ENCODE data around the gene TBC1D22A.

The TBC1D22A gene

DNA sequence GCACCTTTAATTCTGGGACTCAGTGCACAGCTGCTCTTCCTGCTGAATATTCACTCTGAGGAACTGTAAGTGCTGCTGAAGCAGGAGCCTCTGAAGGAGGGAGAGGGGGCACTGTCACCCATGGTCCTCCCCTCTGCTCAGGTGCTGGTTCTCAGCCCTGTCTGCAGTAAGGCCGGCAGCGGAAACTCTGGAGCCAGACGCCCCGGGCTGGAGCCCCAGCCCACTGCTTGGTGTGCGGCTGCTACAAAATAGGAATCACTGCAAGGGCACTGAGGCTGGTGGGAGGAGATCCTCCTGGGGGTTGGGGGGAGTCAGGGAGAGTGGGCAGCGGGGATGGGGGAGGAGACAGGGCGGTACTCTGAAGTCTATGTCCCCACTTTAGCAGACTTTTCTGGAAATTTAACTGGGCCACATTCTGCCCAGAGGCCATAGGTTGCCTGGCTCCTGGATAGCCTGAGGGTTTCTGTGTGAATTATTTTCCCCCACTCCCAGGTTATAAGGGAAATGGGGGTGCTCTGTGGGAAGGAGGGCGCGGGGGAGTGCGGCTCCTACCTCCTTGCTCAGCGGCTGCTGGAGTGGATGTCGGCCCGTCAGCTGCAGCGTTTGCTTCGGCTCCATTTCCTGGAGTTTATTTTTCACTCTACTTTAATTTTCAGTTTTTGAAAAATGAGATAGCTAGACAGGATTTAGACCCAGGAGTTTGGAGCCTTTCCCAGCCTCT lies 33.6 kb downstream of the TBC1D22A start:
- no peak for DNase-seq (ENCODE audit: low read depth)

DNA sequence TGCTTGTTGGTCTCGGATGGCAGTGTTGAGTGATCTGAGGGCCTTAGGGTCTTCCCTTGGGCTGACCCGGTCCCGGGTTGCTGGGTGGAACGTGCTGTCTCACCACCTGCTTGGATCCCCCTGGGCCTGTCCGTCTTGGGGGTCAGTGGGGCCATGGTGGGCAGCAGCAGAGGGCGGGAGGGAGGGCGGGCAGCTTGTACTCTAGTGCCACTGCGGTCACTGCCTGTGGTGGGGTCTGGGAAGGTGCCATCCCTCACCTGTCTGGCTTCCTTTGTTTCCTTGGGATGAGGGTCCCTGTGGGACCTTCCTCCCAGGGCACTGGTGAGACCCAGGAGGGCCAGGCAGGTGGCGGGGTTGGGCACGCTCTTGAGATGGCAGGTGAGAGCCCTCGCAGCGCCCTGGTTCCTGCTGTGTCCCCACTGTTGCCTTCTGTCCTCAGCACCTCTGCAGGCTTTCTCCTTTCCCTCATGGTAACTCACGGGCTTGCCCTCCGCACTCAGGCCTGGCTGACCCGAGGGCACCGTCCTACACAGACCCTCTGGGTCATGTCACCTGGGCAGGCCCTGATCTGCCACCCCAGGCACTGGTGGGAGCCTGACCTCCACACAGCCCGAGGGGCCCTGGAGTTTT lies 34.2 kb downstream of the TBC1D22A start:
- DNase-seq (ENCODE audit: low read depth): no peak

GRCh38 chr22:46797355-46797754 lies 34.9 kb downstream of the TBC1D22A start:
- peak; percentile 15 for DNase-seq (ENCODE audit: low read depth)

DNA sequence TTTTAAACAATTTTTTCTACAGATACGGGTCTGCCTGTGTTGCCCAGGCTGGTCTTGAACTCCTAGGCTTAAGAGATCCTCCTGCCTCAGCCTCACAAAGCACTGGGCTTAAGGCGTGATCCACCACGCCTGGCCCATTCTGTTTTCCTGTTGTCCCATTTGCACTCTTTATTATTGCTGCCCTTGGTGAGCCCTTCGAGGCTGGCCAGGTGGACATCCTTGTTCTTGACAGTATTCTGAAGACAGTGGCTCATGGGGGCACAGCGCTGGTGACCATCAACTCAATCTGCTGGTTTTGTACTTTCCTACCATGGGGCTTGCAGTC lies 35.6 kb downstream of the TBC1D22A start:
- DNase-seq (ENCODE audit: low read depth): no peak

- peak; percentile 60 for DNase-seq (ENCODE audit: low read depth)
These were observed 36.2 kb downstream of the TBC1D22A start for GRCh38 chr22:46798366-46799350.

DNA sequence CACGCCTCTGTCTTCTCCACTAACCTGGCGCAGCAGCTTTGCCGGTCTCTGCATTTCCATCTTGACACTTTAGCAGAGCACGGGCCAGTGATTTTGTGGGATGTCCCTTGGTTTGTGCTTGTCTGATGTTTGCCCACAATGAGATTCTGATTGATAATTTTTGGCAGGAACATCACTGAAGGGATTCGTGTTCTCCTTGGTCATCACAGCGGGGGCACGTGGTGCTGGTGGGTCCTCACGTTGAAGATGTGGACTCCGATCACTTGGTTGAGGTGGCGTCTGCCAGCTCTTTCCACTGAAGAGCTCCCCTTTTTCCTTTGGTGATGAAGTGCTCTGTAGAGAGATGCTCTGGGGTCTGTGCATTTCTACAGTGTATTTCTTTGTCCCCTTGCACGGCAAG lies 37.2 kb downstream of the TBC1D22A start:
- no peak for DNase-seq (ENCODE audit: low read depth)

DNA sequence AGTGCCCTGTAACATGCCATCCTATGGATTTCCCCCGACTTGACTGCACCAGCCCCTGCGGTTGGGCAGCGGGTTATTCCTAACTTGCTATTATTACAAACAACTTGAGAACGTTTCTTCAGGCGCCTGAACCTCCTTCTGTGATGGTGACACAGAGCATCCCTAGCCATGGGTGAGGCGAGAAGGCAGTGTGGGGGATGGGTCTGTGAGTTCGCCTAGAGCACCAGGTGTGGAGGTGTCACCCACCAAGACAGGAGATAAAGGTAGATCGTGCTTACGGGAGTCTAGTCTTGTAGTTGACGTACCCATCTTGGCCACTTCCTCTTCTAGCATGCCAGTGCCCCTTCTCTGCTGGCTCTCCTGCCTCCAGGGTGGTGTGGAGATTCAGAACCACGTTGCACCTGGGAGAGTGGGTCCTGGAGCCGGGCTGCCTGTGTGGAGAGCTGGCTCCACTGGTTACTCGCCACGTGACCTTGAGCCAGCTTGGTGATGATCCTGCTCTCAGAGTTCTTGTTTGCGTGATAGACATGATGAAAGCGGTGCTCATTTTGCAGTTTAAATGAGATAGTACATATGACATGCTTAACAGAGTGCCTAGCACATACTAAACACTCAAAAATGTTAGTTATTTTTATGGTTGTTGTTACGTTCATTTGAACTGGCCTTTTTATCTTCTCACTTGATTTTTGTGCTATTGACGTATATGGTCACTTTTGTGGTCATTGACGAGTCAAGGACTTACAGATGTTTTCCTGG lies 37.8 kb downstream of the TBC1D22A start:
- DNase-seq (ENCODE audit: low read depth): no peak

DNA sequence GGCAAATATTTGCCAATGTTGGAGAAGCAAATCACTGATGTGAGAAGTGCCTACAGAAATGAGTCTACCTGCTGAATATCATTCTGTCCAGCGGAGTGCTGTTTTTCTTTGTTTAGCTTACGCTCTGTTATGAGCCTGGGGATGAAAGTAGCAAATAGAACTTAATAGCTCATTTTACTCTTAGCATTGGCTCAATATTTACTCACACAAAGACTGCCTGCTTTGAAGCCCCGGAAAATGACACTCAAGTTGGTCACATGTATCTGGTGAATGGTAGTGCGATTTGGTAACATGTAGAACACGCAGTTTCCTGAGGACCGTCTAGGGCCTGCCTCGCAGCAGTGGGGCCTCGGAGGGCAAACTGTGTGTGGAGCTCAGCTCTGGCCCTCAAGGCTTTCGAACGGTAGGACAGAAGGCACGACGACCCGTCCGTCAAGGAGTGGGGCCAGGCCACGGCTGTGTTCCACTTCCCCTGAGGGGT lies 38.9 kb downstream of the TBC1D22A start:
- no peak for DNase-seq (ENCODE audit: low read depth)

GRCh38 chr22:46801826-46802607 lies 39.6 kb downstream of the TBC1D22A start:
- DNase-seq (ENCODE audit: low read depth): no peak

DNA sequence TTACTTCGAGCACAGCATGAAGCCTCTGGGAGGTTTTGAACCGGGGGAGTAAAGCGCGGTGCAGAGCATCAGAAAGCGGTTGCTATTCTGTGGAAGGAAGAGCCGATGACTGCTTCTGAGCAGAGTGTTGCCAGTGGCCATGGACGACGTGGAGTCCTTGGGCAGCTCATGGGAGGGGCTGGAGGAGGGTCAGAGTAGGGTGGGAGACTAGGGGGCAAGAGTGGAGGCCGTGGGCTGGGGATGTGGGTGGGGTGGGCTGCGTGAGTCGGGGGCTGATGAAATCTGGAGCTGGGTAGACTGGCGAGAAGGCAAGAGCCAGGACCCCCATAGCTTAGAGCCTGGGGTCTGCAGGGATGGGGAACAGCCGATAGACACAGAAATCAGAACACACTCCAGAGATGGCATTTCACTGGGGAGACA lies 40.2 kb downstream of the TBC1D22A start:
- no peak for DNase-seq (ENCODE audit: low read depth)

DNA sequence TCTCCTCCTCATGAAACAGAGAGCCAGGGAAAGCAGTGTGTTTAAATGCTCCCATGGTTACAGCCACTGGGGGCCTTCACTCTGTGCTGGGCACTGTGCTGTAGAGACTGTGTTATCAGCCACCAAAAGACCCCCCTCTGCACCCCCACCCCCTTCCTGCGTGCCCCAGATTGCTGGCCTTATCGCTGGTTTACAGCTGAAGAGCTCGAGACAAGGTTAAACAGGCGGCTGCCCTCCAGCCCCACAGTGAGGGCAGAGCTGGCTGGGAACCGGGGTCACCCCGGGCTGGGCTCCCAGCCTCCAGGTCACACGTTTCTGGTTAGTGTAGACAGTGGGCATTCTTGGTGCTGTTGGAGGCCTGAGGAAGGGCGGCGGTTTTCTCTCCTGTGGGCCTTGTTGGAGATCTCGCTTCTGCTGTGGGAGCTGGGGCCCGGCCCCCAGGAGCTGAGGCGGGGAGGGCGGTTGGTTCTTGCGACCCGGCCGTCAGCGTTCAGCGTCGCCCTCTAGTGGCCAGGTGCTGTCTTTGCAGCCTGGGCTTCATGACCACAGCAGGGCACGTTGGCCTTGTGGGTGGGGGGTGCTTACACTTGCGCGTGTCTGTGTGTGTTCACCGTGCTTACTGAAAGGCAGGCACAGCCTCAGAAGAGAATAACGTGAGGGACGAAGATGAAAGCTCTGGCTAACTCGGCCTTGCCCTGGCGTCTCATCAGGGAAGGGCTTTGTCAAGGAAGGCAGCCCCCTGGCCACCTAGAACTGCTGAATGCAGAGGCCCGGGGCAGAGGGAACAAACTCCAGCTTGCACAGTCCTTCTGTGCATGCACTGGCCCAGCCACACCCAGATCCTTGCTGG lies 40.8 kb downstream of the TBC1D22A start:
- no peak for DNase-seq (ENCODE audit: low read depth)

- DNase-seq (ENCODE audit: low read depth): no peak
These were observed 41.5 kb downstream of the TBC1D22A start for GRCh38 chr22:46803936-46804335.

DNA sequence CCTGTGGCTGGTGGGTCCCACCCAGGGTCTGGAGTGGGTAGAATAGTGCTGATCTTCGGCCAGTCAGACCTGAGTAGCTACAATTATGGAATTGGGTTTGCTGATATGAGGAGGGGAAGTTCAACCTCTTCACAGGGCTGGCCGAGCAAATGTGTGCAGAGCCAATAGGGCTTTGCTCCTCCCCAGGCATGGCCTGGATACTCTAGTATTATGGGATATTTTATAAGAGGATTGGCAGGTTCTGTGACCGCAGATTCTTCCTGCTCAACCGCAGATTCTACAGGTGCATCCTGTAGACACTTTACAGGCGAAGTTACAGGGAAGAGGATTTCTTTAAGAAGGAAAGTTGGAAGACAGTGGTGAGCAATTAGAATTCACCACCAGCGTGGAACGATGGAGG lies 44.3 kb downstream of the TBC1D22A start:
- no peak for DNase-seq (ENCODE audit: low read depth)

GRCh38 chr22:46807458-46807857 lies 45.0 kb downstream of the TBC1D22A start:
- DNase-seq (ENCODE audit: low read depth): no peak

GRCh38 chr22:46809153-46809885 lies 46.9 kb downstream of the TBC1D22A start:
- DNase-seq (ENCODE audit: low read depth): no peak

- DNase-seq (ENCODE audit: low read depth): no peak
These were observed 48.7 kb downstream of the TBC1D22A start for GRCh38 chr22:46810856-46811786.

DNA sequence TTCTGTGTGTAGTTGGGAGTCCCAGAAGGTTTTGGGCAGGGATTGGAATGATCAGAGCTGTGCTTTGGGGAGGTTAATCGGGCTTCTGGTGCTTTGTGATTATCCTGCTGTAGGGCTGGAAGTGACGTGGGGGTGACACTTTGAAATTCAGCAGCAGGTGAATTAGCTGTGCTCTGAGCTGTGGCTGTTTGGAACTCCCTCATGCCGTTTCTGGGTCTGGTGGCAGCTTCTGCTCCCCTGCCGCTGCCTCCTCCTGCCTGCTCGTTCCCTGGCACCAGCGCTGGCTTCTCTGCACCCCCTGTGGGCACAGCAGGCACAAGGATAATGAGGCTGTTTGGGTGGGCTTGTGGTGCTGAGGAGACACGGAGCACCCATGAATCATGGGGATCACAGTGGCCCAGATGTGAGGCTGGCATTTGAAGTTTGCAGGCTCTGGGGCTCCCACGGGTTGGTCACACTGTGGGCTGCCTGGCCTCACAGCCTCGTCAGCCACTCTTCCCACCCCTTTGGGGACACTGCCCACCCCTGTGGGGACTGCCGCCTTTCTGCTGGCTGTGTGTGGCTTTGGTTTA lies 49.7 kb downstream of the TBC1D22A start:
- DNase-seq (ENCODE audit: low read depth): no peak

DNA sequence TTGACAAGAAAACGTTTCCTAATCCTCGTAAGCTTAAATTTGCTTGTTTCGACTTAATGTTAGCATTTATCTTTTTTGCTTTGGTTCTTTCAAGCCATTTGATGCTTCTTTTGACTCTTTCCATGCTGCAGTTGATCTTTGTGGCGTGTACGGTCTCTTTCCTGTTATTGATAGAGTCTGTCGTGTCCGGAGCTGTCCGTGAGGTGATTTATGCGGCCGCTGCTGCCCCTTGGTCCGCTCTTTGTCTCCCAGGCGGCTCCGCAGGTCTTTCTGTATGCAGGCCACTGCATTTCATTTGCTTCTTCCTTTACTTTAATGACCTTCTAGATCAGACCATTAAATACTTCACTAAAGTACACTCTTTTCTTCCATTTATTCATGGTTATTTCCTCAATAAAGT lies 50.3 kb downstream of the TBC1D22A start:
- no peak for DNase-seq (ENCODE audit: low read depth)

Measured in fibroblast of gingiva (primary cell).